Measurements from ENCODE around the gene BBC3.

GRCh38 chr19:47190167-47190727 lies 40.8 kb downstream of the BBC3 start:
- no peak for TF ChIP-seq POLR2A (IDR thresholded peaks at IDR 0.05; ENCODE audit: low read depth, low read length)
- no peak for TF ChIP-seq POLR2AphosphoS5 (IDR thresholded peaks at IDR 0.05; ENCODE audit: low read depth, low read length)
- no peak for TF ChIP-seq TAF1 (IDR thresholded peaks at IDR 0.05; ENCODE audit: borderline replicate concordance, low read depth, low read length)
